Fibroblast of lung (primary cell): Measurements from ENCODE around the gene UBA7. TPM values are rescaled to one million over a fixed set of nuclear protein-coding genes. Genes with fewer than 3 reads are reported as not detected.
"Not testable (repeated sequence)": the region's sequence is repeated elsewhere in the genome, so short reads cannot be mapped to it uniquely, and the experiment has no call there.

Experiments
- DNase-seq, 2 donors: peaks; one replicate each; pipeline versions ENCODE4 v3.0.0 to v3.0.0-alpha.2; 2010; ENCODE audit warnings: low read depth in 2 of 2
- H2AFZ ChIP-seq: 2 replicates; pipeline ENCODE4 v1.5.1; 2012; ENCODE audit warnings: low read length, control low read depth, inconsistent platforms
- H3K27ac ChIP-seq: 2 replicates; pipeline ENCODE4 v1.5.1; 2011; ENCODE audit warnings: low read length, control low read depth; ENCODE audit not compliant: insufficient read depth
- H3K27me3 ChIP-seq: 2 replicates; pipeline ENCODE4 v1.5.1; 2011; ENCODE audit warnings: mild to moderate bottlenecking, low read length; ENCODE audit not compliant: control insufficient read depth, insufficient read depth
- H3K36me3 ChIP-seq: 2 replicates; pipeline ENCODE4 v1.5.1; 2011; ENCODE audit warnings: low read length; ENCODE audit not compliant: control insufficient read depth, insufficient read depth
- H3K4me1 ChIP-seq: 2 replicates; pipeline ENCODE4 v1.5.1; 2011; ENCODE audit warnings: low read length; ENCODE audit not compliant: control insufficient read depth, insufficient read depth; ENCODE audit errors: extremely low read depth
- H3K4me2 ChIP-seq: 2 replicates; pipeline ENCODE4 v1.5.1; 2011; ENCODE audit warnings: low read length, control low read depth; ENCODE audit not compliant: insufficient read depth; ENCODE audit errors: extremely low read depth
- H3K4me3 ChIP-seq, 4 experiments: fragments of 200-600 bp in 1 of 4; sonication (generic) in 1 of 4; replicated peaks in 1 of 4; 2 replicates each; pipeline ENCODE4 v1.5.1; 2011 to 2016; ENCODE audit warnings: low read length in 4 of 4, low read depth in 3 of 4, mild to moderate bottlenecking in 3 of 4, control low read depth in 2 of 4, inconsistent platforms in 1 of 4, mixed read lengths in 1 of 4; ENCODE audit not compliant: insufficient read depth in 1 of 4; ENCODE audit errors: control extremely low read depth in 1 of 4
- H3K79me2 ChIP-seq: 2 replicates; pipeline ENCODE4 v1.5.1; 2012; ENCODE audit warnings: mild to moderate bottlenecking, low read length, inconsistent platforms; ENCODE audit not compliant: control insufficient read depth, insufficient read depth
- H3K9ac ChIP-seq: 2 replicates; pipeline ENCODE4 v1.5.1; 2011; ENCODE audit warnings: mild to moderate bottlenecking, low read length, control low read depth; ENCODE audit not compliant: insufficient read depth
- H3K9me3 ChIP-seq: 2 replicates; pipeline ENCODE4 v1.5.1; 2012; ENCODE audit warnings: low read depth, low read length; ENCODE audit not compliant: control insufficient read depth, insufficient read depth
- H4K20me1 ChIP-seq: 2 replicates; pipeline ENCODE4 v1.5.1; 2011; ENCODE audit warnings: low read length; ENCODE audit not compliant: control insufficient read depth, insufficient read depth; ENCODE audit errors: extremely low read depth
- EZH2 ChIP-seq: IDR thresholded peaks from 2 replicates; pipeline ENCODE4 v1.5.1; 2012; ENCODE audit warnings: low read length, control low read depth, mild to moderate bottlenecking; ENCODE audit errors: missing control alignments
- polyA plus RNA-seq, 2 donors: library from polyadenylated mRNA; depleted of rRNA in 1 of 2; stranded (reverse) in 1 of 2; unstranded in 1 of 2; fragments of >200 nt; gene quantifications; 2 replicates each; pipeline ENCODE4 v1.2.1, GENCODE V29; 2011 to 2012; ENCODE audit warnings: missing spikeins in 1 of 2
- total RNA-seq: library from RNA; depleted of rRNA; stranded (reverse); fragments of >200 nt; gene quantifications from 2 replicates; pipeline ENCODE4 v1.2.1, GENCODE V29; 2014
- TF ChIP-seq, protein P1 (sequence below), 2 donors: IDR thresholded peaks in 1 of 2; conservative IDR thresholded peaks in 1 of 2; 1 replicate in 1 of 2; 2 replicates in 1 of 2; pipeline ENCODE4 v1.5.1; 2011 to 2012; ENCODE audit warnings: low read length in 2 of 2, control low read depth in 1 of 2, inconsistent platforms in 1 of 2, low read depth in 1 of 2, mild to moderate bottlenecking in 1 of 2

The UBA7 gene
- total and polyA plus RNA-seq, 2 donors (not counting 1 experiment from before 2014, with no cell fraction given) = 33.7 to 57.1 TPM

DNA sequence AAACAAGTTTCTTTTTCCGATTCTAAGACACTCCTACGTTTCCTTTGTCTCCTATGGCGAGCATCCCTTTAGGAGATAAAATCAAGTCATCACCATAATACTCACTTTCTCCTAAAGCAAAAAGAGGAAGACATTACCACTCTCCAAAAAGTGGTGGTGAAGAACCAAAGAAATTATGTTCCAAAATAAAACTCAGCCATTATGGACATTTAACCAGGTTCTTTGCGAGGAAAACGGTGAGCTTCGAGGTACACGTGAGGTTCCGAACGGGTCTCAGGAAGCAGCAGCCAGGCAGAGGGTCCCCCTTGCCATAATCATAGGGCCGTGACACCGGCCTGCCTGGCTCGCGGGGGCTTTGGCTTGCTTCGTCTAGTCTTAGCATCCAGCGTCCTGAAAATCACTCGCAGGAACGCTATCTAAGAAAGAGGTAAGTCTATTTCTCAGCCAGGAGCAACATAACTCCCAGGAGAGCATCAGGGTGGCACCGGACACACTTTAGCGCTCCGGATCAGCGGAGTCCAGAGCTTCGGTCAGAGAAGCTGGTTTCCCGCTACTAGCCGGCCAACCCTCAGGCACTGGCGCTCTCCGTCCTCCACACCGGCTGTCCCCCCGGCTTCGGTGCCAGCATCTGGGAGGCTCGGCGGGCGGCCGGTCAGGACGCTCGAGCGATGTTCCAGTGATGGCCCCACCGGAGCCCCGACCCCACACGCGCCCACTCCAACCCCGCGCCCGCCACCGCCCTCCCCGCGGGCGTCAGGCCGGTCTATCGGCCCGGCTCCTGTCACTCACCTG lies 28.0 kb downstream of the UBA7 start:
- Histone ChIP-seq H3K4me3 (peak overlapping the region; percentile 76 to 95 (median 80)), H3K4me2 (peak overlapping the region; percentile 94), H2AFZ (no peak overlapping the region), H3K36me3 (peaks cover 4% of the 10 kb centered on the region), H3K9me3 (no peaks in the 10 kb centered on the region), H3K4me1 (peaks cover 7% of the 10 kb centered on the region), H3K27ac (peak overlapping the region; percentile 86), H3K9ac (peak overlapping the region; percentile 91), H3K27me3 (no peaks in the 10 kb centered on the region), H4K20me1 (no peaks in the 10 kb centered on the region), H3K79me2 (peaks cover 42% of the 10 kb centered on the region)
- DNase-seq = peak; percentile 33 to 46
- no peak for TF ChIP-seq EZH2
- TF ChIP-seq, protein P1, sequence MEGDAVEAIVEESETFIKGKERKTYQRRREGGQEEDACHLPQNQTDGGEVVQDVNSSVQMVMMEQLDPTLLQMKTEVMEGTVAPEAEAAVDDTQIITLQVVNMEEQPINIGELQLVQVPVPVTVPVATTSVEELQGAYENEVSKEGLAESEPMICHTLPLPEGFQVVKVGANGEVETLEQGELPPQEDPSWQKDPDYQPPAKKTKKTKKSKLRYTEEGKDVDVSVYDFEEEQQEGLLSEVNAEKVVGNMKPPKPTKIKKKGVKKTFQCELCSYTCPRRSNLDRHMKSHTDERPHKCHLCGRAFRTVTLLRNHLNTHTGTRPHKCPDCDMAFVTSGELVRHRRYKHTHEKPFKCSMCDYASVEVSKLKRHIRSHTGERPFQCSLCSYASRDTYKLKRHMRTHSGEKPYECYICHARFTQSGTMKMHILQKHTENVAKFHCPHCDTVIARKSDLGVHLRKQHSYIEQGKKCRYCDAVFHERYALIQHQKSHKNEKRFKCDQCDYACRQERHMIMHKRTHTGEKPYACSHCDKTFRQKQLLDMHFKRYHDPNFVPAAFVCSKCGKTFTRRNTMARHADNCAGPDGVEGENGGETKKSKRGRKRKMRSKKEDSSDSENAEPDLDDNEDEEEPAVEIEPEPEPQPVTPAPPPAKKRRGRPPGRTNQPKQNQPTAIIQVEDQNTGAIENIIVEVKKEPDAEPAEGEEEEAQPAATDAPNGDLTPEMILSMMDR (conservative IDR thresholded peaks at IDR 0.05 in 1 of 2, IDR thresholded peaks at IDR 0.05 in 1 of 2; ENCODE audit: low read depth in 1 of 2, low read length in 2 of 2) = no peak

DNA sequence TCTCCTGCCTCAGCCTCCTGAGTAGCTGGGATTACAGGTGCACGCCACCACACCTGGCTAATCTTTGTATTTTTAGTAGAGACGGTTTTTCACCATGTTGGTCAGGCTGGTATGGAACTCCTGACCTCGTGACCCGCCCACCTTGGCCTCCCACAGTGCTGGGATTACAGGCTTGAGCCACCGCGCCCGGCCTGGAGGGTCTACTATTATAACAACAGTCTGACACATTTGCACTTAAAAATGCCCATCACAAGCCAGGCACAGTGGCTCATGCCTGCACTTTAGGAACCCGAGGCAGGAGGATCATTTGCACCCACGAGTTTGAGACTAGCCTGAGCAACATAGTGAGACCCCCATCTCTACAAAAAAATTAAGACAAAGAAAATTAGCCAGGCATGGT lies 31.5 kb downstream of the UBA7 start:
- H3K9ac ChIP-seq, DNase-seq, H4K20me1 ChIP-seq, H2AFZ ChIP-seq, H3K4me1 ChIP-seq, H3K27ac ChIP-seq, H3K27me3 ChIP-seq, H3K4me2 ChIP-seq, H3K36me3 ChIP-seq, H3K9me3 ChIP-seq, H3K4me3 ChIP-seq: not testable (repeated sequence)
- peaks cover 69% of the 10 kb centered on the region for H3K79me2 ChIP-seq

DNA sequence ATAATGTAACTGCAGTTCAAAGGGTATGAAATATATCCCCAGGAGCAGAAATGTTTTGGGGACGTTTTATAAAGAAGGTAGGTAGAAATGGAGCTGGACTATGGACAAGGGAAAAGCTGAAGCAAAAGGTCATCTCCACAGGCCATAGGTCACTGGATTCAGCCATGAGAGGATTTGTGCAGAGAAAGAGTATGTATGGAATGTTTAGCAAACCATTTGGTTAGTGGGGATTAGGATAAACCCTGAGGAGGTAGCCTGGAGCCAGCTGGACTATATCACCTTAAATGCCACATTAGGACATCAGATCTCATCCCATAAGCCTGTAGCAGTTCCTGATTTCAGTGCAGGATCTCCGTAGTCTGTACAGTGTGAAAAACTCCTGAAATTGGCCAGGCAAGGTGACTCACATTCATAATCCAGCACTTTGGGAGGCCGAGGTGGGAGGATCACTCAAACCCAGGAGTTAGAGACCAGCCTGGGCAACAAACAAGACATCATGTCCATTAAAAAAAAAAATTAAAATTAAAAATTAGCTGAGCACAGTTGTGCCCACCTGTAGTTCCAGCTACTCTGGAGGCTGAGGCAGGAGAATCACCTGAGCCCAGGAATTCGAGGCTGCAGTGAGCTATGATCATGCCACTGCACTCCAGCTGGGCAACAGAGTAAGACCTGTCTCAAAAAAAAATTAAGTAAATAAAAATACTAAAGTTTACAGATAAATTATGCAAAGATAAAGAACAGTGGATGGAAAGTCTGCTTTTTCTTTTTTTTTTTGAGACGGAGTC lies 32.1 kb downstream of the UBA7 start:
- H4K20me1 ChIP-seq = no peaks in the 10 kb centered on the region
- no peak overlapping the region for H3K4me3 ChIP-seq
- peaks cover 4% of the 10 kb centered on the region for H3K36me3 ChIP-seq
- no peak for TF ChIP-seq EZH2
- TF ChIP-seq, protein P1 (conservative IDR thresholded peaks at IDR 0.05 in 1 of 2, IDR thresholded peaks at IDR 0.05 in 1 of 2; ENCODE audit: low read depth in 1 of 2, low read length in 2 of 2) = no peak
- DNase-seq = no peak
- no peaks in the 10 kb centered on the region for H3K27me3 ChIP-seq
- no peak overlapping the region for H3K4me2 ChIP-seq
- H3K9ac ChIP-seq = no peak overlapping the region
- H3K27ac ChIP-seq = no peak overlapping the region
- H3K9me3 ChIP-seq = no peaks in the 10 kb centered on the region
- H3K4me1 ChIP-seq = peaks cover 3% of the 10 kb centered on the region
- H3K79me2 ChIP-seq = peaks cover 74% of the 10 kb centered on the region
- no peak overlapping the region for H2AFZ ChIP-seq

DNA sequence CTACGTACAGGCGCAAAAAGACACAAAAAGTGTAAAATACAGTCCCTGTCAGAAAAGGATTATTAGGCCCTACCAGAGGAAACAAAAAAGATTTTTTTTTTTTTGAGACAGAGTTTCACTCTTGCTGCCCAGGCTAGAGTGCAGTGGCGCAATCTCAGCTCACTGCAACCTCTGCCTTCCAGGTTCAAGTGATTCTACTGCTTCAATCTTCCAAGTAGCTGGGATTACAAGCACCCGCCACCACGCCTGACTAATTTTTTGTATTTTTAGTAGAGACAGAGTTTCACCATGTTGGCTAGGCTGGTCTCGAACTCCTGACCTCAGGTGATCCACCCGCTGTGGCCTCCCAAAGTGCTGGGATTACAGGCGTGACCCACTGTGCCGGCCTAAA lies 32.8 kb downstream of the UBA7 start:
- not testable (repeated sequence) for H2AFZ ChIP-seq

More for the DNA sequence above, 32.8 kb downstream of the UBA7 start:
- not testable (repeated sequence) for H4K20me1 ChIP-seq, H3K4me2 ChIP-seq, H3K27ac ChIP-seq, H3K4me1 ChIP-seq, H3K9me3 ChIP-seq, H3K4me3 ChIP-seq, H3K27me3 ChIP-seq, H3K9ac ChIP-seq, DNase-seq, H3K36me3 ChIP-seq
- H3K79me2 ChIP-seq = peaks cover 75% of the 10 kb centered on the region
